ENCODE results near the gene TEX13A. TPM values are rescaled to one million over a fixed set of nuclear protein-coding genes. Genes with fewer than 3 reads are reported as not detected.

Gene TEX13A
- total RNA-seq, 1 experiment from 2014 or later = not detected

- Histone ChIP-seq H2AFZ (no peak overlapping the region), H3K4me1 (replicated peaks; ENCODE audit: insufficient read depth) (no peaks in the 10 kb centered on the region), H3K27me3 (ENCODE audit: insufficient read depth, low read depth) (no peaks in the 10 kb centered on the region), H4K20me1 (ENCODE audit: insufficient read depth) (no peaks in the 10 kb centered on the region), H3K4me3 (no peak overlapping the region), H3K27ac (no peak overlapping the region), H3K36me3 (ENCODE audit: low read depth) (no peaks in the 10 kb centered on the region), H3K9me2 (ENCODE audit: insufficient read depth) (no peaks in the 10 kb centered on the region), H3K4me2 (no peak overlapping the region), H3F3A (ENCODE audit: insufficient read depth, low read depth) (no peaks in the 10 kb centered on the region), H3K79me2 (ENCODE audit: low read depth) (no peaks in the 10 kb centered on the region), H3K9me3 (ENCODE audit: insufficient read depth, low read depth) (no peaks in the 10 kb centered on the region)
- ChIA-PET CTCF (no interaction called here), POLR2A (ENCODE audit: unreplicated experiment) (no interaction called here)
- TF ChIP-seq CTCF (conservative IDR thresholded peaks at IDR 0.05) (no peak), EZH2 (IDR thresholded peaks at IDR 0.05; ENCODE audit: low read depth) (no peak)
- no TSS peak for BruUV-seq (replicated peaks)
- intact Hi-C loops (cut with micrococcal nuclease; ENCODE audit: unreplicated experiment) = no loop called here
- DNase-seq = no peak
Observed at GRCh38 chrX:105173071-105173470, 47.4 kb downstream of the TEX13A start.
